WTC11 (cell line): ENCODE measurements around the gene RPS8. TPM values are rescaled to one million over a fixed set of nuclear protein-coding genes. Genes with fewer than 3 reads are reported as not detected.
A peak's percentile ranks its signal among the peaks of the same experiment; 100 is the strongest.

ENCODE experiments used
- ATAC-seq: fragments of 200-7000 bp; cut with Tn5 transposase; 2 replicates; pipeline ENCODE4 v1.10.0; 2021; ENCODE audit warnings: mild to moderate bottlenecking, moderate library complexity
- CTCF ChIA-PET: fragments of 300-600 bp; sonication (Branson Sonifier 250); formaldehyde crosslinking; loops from one replicate; lab custom pipeline; 2021; ENCODE audit warnings: antibody characterized with exemption; lab: Charles Lee
- POLR2A ChIA-PET: fragments of 350-600 bp; sonication (Branson Sonifier 250); formaldehyde crosslinking; loops from one replicate; lab custom pipeline; 2021; ENCODE audit warnings: antibody characterized with exemption; lab: Charles Lee
- DNase-seq: peaks from one replicate; pipeline ENCODE4 v3.0.0; 2021; ENCODE audit warnings: low spot score
- H3K27ac Mint-ChIP-seq: 2 replicates; pipeline ENCODE4 v1.8.0; 2021; ENCODE audit warnings: mixed read lengths
- H3K27me3 Mint-ChIP-seq: 2 replicates; pipeline ENCODE4 v1.8.0; 2021; ENCODE audit warnings: low read depth, mild to moderate bottlenecking, moderate library complexity, mixed read lengths
- H3K36me3 Mint-ChIP-seq: 2 replicates; pipeline ENCODE4 v1.8.0; 2021; ENCODE audit warnings: mixed read lengths
- H3K4me1 Mint-ChIP-seq: 2 replicates; pipeline ENCODE4 v1.8.0; 2022; ENCODE audit warnings: mixed read lengths
- H3K4me3 Mint-ChIP-seq: 2 replicates; pipeline ENCODE4 v1.8.0; 2021; ENCODE audit warnings: mild to moderate bottlenecking, moderate library complexity, mixed read lengths
- H3K9me3 Mint-ChIP-seq: 2 replicates; pipeline ENCODE4 v1.8.0; 2021; ENCODE audit warnings: mixed read lengths
- AFF4 ChIP-seq: sonication (generic); formaldehyde crosslinking; IDR thresholded peaks from 2 replicates; pipeline ENCODE4 v1.8.1; 2023; ENCODE audit warnings: mild to moderate bottlenecking, missing genetic modification reagents, borderline replicate concordance
- AR ChIP-seq: fragments of 250-450 bp; sonication (Bioruptor Pico); IDR thresholded peaks from 2 replicates; pipeline ENCODE4 v1.9.0; 2021; ENCODE audit warnings: mild to moderate bottlenecking
- ESRRA ChIP-seq: sonication (generic); formaldehyde crosslinking; IDR thresholded peaks from 2 replicates; pipeline ENCODE4 v1.8.1; 2022; ENCODE audit warnings: mild to moderate bottlenecking, missing genetic modification reagents, borderline replicate concordance
- FOXJ3 ChIP-seq: sonication (generic); formaldehyde crosslinking; IDR thresholded peaks from 2 replicates; pipeline ENCODE4 v1.9.0; 2021; ENCODE audit warnings: missing genetic modification reagents, mild to moderate bottlenecking, borderline replicate concordance
- FOXK1 ChIP-seq: sonication (generic); formaldehyde crosslinking; IDR thresholded peaks from 2 replicates; pipeline ENCODE4 v1.8.0; 2022; ENCODE audit warnings: mild to moderate bottlenecking, moderate library complexity, missing genetic modification reagents
- FOXP1 ChIP-seq: sonication (generic); formaldehyde crosslinking; IDR thresholded peaks from 2 replicates; pipeline ENCODE4 v1.8.0; 2022; ENCODE audit warnings: missing genetic modification reagents, mild to moderate bottlenecking, moderate library complexity, borderline replicate concordance
- GABPB1 ChIP-seq: sonication (generic); formaldehyde crosslinking; IDR thresholded peaks from 2 replicates; pipeline ENCODE4 v1.8.1; 2023; ENCODE audit warnings: mild to moderate bottlenecking, missing genetic modification reagents
- SMAD4 ChIP-seq: sonication (generic); formaldehyde crosslinking; IDR thresholded peaks from 2 replicates; pipeline ENCODE4 v1.8.0; 2022; ENCODE audit warnings: mild to moderate bottlenecking, missing genetic modification reagents
- SOX15 ChIP-seq: fragments of 250-450 bp; sonication (Bioruptor Pico); IDR thresholded peaks from 2 replicates; pipeline ENCODE4 v1.9.0; 2021; ENCODE audit warnings: mild to moderate bottlenecking
- TCF7 ChIP-seq: sonication (generic); formaldehyde crosslinking; IDR thresholded peaks from 2 replicates; pipeline ENCODE4 v1.8.0; 2022; ENCODE audit warnings: mild to moderate bottlenecking, low read depth, missing genetic modification reagents, moderate library complexity
- TEAD1 ChIP-seq: sonication (generic); formaldehyde crosslinking; IDR thresholded peaks from 2 replicates; pipeline ENCODE4 v1.8.0; 2022; ENCODE audit warnings: mild to moderate bottlenecking, missing genetic modification reagents
- TP53 ChIP-seq: sonication (generic); formaldehyde crosslinking; IDR thresholded peaks from 2 replicates; pipeline ENCODE4 v1.8.1; 2023; ENCODE audit warnings: mild to moderate bottlenecking, missing genetic modification reagents
- ZNF423 ChIP-seq: fragments of 250-450 bp; sonication (Bioruptor Pico); IDR thresholded peaks from 2 replicates; pipeline ENCODE4 v2.1.2; 2022; ENCODE audit warnings: mild to moderate bottlenecking, moderate library complexity
- ZNF425 ChIP-seq: fragments of 250-450 bp; sonication (Bioruptor Pico); conservative IDR thresholded peaks from 2 replicates; pipeline ENCODE4 v1.9.0; 2021; ENCODE audit warnings: mild to moderate bottlenecking
- ZNF671 ChIP-seq: fragments of 250-450 bp; sonication (Bioruptor Pico); IDR thresholded peaks from 2 replicates; pipeline ENCODE4 v1.8.0; 2021; ENCODE audit warnings: mild to moderate bottlenecking
- total RNA-seq: library from RNA; stranded (reverse); gene quantifications from 3 replicates; pipeline ENCODE4 v1.2.3, GENCODE V29; 2021
- TF ChIP-seq, protein P1 (sequence below): fragments of 200-600 bp; IDR thresholded peaks from 2 replicates; pipeline ENCODE4 v1.8.0; 2022; ENCODE audit warnings: antibody characterized with exemption
- TF ChIP-seq, protein P2 (sequence below): fragments of 250-450 bp; sonication (Bioruptor Pico); IDR thresholded peaks from 2 replicates; pipeline ENCODE4 v1.9.0; 2021; ENCODE audit warnings: moderate library complexity, mild to moderate bottlenecking, inconsistent platforms, borderline replicate concordance
- TF ChIP-seq, protein P3 (sequence below): sonication (generic); formaldehyde crosslinking; IDR thresholded peaks from 2 replicates; pipeline ENCODE4 v1.8.0; 2022; ENCODE audit warnings: mild to moderate bottlenecking, missing genetic modification reagents
- TF ChIP-seq, protein P4 (sequence below): sonication (generic); formaldehyde crosslinking; IDR thresholded peaks from 2 replicates; pipeline ENCODE4 v1.8.0; 2023; ENCODE audit warnings: missing genetic modification reagents, mild to moderate bottlenecking, borderline replicate concordance

RPS8 gene
- total RNA-seq, 1 experiment from 2014 or later = 2,343 TPM

DNA sequence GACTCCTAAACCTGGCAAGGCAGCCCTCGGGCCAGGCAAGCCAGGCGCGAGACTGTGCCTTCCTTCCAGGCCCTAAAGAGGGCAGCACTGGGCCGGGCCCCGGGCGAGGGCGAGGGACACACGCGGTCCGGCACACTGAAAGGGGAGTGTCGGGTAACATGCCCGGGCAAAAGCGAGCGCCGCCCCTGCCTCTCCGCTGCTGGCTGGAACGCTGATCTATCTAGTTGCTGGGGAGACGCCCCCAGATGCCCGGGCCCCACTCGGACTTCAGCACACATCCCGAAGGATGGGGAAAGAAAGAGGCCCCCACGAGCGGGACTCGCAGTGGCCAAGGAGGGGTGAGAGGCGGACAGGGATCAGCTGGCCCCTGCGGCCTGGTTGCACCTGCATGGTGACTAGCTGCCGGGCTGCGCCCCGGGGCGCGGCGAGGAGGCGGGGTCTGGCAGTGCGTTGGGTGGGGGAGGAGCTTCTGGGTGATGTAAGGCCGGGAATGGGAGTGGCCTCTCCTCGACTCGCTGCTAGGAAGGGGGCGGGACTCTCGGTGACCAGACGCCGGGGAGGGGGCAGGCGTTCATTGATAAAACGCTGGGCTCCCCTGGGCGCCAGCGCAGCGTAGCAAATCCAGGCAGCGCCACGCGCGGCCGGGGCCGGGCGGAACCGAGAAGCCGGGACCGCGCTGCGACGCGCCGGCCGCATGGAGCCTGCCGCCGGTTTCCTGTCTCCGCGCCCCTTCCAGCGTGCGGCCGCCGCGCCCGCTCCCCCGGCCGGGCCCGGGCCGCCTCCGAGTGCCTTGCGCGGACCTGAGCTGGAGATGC is 24.6 kb downstream of the RPS8 start, which contains the start of gene PLK3:
Gene PLK3 (plus strand): TSS at position 608 of the 815 bp plus-strand sequence. CDS start 87 bp downstream, at position 695.
- ATAC-seq (peak; percentile 90), DNase-seq (peak; percentile 98)
- Mint-ChIP-seq H3K4me3 (peak within 1 kb of the TSS; percentile 87), H3K27me3 (peaks cover 3% of the 10 kb centered on the region; the same call in 1 of the 2 replicates), H3K4me1 (peaks cover 18% of the 10 kb centered on the region), H3K27ac (peak within 1 kb of the TSS; percentile 99), H3K36me3 (peaks cover 14% of the 10 kb centered on the region), H3K9me3 (no peaks in the 10 kb centered on the region)
- ChIA-PET POLR2A (interaction anchor here (0.5 to 4.3 kb wide), 19 partner anchors 9 to 722 kb away, joined by 3 to 43 read pairs (median 5); partner anchors contain the start of genes BTBD19, HECTD3, PRDX1 and RNU5D-1), CTCF (interaction anchor here (0.5 to 3.3 kb wide), 23 partner anchors 9 to 696 kb away, joined by 3 to 44 read pairs (median 4); partner anchors contain the start of genes BTBD19, HECTD3, PTCH2 and UROD)
- no peak for TF ChIP-seq AR (CRISPR knock-in tag)
- no peak for TF ChIP-seq ZNF671 (CRISPR knock-in tag)
- TF ChIP-seq FOXP1 (CRISPR knock-in tag) = peak; percentile 42; the same call in 1 of the 2 replicates
- TF ChIP-seq FOXJ3 (CRISPR knock-in tag) = no peak
- TF ChIP-seq, protein P1, sequence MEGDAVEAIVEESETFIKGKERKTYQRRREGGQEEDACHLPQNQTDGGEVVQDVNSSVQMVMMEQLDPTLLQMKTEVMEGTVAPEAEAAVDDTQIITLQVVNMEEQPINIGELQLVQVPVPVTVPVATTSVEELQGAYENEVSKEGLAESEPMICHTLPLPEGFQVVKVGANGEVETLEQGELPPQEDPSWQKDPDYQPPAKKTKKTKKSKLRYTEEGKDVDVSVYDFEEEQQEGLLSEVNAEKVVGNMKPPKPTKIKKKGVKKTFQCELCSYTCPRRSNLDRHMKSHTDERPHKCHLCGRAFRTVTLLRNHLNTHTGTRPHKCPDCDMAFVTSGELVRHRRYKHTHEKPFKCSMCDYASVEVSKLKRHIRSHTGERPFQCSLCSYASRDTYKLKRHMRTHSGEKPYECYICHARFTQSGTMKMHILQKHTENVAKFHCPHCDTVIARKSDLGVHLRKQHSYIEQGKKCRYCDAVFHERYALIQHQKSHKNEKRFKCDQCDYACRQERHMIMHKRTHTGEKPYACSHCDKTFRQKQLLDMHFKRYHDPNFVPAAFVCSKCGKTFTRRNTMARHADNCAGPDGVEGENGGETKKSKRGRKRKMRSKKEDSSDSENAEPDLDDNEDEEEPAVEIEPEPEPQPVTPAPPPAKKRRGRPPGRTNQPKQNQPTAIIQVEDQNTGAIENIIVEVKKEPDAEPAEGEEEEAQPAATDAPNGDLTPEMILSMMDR = peak; percentile 66
- TF ChIP-seq SOX15 (CRISPR knock-in tag) = no peak
- peak; percentile 99 for TF ChIP-seq TP53 (CRISPR knock-in tag)
- peak; percentile 72 for TF ChIP-seq FOXK1
- TF ChIP-seq, protein P2, sequence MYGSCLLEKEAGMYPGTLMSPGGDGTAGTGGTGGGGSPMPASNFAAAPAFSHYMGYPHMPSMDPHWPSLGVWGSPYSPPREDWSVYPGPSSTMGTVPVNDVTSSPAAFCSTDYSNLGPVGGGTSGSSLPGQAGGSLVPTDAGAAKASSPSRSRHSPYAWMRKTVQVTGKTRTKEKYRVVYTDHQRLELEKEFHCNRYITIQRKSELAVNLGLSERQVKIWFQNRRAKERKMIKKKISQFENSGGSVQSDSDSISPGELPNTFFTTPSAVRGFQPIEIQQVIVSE = no peak
- no peak for TF ChIP-seq TCF7
- TF ChIP-seq, protein P3, sequence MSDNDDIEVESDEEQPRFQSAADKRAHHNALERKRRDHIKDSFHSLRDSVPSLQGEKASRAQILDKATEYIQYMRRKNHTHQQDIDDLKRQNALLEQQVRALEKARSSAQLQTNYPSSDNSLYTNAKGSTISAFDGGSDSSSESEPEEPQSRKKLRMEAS (CRISPR knock-in tag) = peak; percentile 98
- TF ChIP-seq TEAD1 (CRISPR knock-in tag) = peak; percentile 69
- 0 out of 2 replicates have a peak, but pooled peaks have one; percentile 37 for TF ChIP-seq SMAD4 (CRISPR knock-in tag)
- no peak for TF ChIP-seq ESRRA (CRISPR knock-in tag)
- no peak for TF ChIP-seq ZNF425 (CRISPR knock-in tag)
- peak; percentile 65; the same call in 1 of the 2 replicates for TF ChIP-seq AFF4 (CRISPR knock-in tag)
- TF ChIP-seq, protein P4, sequence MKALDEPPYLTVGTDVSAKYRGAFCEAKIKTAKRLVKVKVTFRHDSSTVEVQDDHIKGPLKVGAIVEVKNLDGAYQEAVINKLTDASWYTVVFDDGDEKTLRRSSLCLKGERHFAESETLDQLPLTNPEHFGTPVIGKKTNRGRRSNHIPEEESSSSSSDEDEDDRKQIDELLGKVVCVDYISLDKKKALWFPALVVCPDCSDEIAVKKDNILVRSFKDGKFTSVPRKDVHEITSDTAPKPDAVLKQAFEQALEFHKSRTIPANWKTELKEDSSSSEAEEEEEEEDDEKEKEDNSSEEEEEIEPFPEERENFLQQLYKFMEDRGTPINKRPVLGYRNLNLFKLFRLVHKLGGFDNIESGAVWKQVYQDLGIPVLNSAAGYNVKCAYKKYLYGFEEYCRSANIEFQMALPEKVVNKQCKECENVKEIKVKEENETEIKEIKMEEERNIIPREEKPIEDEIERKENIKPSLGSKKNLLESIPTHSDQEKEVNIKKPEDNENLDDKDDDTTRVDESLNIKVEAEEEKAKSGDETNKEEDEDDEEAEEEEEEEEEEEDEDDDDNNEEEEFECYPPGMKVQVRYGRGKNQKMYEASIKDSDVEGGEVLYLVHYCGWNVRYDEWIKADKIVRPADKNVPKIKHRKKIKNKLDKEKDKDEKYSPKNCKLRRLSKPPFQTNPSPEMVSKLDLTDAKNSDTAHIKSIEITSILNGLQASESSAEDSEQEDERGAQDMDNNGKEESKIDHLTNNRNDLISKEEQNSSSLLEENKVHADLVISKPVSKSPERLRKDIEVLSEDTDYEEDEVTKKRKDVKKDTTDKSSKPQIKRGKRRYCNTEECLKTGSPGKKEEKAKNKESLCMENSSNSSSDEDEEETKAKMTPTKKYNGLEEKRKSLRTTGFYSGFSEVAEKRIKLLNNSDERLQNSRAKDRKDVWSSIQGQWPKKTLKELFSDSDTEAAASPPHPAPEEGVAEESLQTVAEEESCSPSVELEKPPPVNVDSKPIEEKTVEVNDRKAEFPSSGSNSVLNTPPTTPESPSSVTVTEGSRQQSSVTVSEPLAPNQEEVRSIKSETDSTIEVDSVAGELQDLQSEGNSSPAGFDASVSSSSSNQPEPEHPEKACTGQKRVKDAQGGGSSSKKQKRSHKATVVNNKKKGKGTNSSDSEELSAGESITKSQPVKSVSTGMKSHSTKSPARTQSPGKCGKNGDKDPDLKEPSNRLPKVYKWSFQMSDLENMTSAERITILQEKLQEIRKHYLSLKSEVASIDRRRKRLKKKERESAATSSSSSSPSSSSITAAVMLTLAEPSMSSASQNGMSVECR (CRISPR knock-in tag) = peak; percentile 52; the same call in 1 of the 2 replicates
- TF ChIP-seq GABPB1 (CRISPR knock-in tag) = peak; percentile 89
- TF ChIP-seq ZNF423 = no peak
